Stimulated activated CD4-positive, alpha-beta T cell treated with anti-CD3 and anti-CD28 coated beads, Interleukin-2, amount 100 ng/mL, for 24 hours (primary cell): Measurements from ENCODE around the gene PATJ.
"Not testable (repeated sequence)": the region's sequence is repeated elsewhere in the genome, so short reads cannot be mapped to it uniquely, and the experiment has no call there.

Experiments used
- DNase-seq, 2 donors: peaks; one replicate each; pipeline ENCODE4 v3.0.0-alpha.2; 2020

The PATJ gene

GRCh38 chr1:61892977-61893376, 150.7 kb downstream of the PATJ start:
- DNase-seq: no peak

DNA sequence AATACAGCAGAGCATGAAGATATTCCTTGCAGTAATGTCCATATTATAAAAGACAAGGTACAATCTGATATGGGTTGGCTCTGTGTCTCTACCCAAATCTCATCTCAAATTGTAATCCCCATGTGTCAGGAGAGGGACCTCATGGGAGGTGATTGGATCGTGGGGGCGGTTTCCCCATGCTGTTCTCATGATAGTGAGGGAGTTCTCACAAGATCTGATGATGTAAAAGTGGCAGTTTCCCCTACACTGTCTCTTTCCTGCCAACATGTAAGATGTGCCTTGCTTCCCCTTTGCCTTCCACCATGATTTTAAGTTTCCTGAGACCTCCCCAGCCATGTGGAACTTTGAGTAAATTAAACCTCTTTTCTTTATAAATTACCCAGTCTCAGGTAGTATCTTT, 152.0 kb downstream of the PATJ start:
- not testable (repeated sequence) for DNase-seq

GRCh38 chr1:61895175-61895574, 152.9 kb downstream of the PATJ start:
- DNase-seq: no peak

- no peak for DNase-seq
These were observed 156.4 kb downstream of the PATJ start for GRCh38 chr1:61898658-61899057.

GRCh38 chr1:61904354-61904753, 162.1 kb downstream of the PATJ start:
- no peak for DNase-seq

DNA sequence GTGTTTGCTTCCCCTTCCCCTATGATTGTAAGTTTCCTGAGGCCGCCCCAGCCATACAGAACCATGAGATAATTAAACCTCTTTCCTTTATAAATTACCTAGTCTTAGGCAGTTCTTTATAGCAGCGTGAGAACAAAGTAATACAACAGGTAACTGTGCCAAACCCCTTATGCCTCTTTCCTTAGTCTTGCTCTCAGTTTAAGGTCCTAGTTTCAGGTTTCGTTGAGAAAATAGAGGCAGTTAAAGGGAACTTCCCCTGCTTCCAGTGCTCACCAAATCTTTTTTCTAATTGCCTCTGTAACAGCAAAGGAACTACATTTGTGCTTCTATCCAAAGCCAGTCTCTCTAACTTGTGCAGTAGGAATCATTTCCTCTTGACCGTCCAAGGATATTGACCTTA, 164.8 kb downstream of the PATJ start:
- DNase-seq: no peak

DNA sequence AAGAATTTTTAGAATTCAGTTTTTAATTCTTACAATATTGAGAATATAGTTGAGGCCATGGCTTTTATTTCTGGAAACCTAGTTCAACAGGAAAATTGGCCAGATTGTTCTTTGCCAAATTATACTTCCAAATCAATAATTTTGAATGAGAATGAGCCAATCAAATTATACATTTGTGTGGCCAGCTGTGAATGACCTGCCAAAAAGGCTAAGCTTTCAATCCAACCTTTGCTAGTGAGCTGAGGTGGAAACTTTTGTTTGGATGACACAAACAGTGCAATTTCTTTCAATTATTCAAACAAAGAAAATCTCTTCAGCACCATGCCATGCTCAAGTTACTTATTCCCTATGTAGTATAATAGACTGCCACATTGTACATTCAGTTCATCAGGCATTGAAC, 167.8 kb downstream of the PATJ start:
- no peak for DNase-seq

- no peak for DNase-seq
These were observed 172.7 kb downstream of the PATJ start for GRCh38 chr1:61914823-61915482.

DNA sequence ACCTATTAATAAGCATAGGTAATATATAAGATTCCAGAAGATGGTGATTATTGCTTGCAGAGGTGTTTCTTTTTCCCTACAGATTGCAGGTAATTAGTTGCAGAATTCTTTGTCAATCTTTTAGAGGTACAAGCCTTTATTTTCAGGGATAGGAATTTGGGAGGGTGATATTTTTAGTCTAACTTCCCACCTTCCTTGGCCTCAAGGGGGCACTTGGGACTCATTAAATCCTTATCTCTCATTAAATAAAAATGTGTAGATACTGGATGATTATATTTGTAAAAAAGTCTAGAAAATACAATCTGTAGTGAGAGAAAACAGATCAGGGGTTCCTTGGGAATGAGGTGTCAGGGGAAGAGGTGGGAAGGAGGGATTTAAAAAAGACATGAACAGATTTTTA, 179.2 kb downstream of the PATJ start:
- DNase-seq: no peak

- no peak for DNase-seq
These were observed 180.7 kb downstream of the PATJ start for GRCh38 chr1:61922950-61923480.

- no peak for DNase-seq
These were observed 183.5 kb downstream of the PATJ start for GRCh38 chr1:61925591-61926298.

- DNase-seq: no peak
These were observed 184.3 kb downstream of the PATJ start for GRCh38 chr1:61926597-61926996.

- no peak for DNase-seq
These were observed 187.9 kb downstream of the PATJ start for GRCh38 chr1:61930116-61930645.

- no peak for DNase-seq
These were observed 189.5 kb downstream of the PATJ start for GRCh38 chr1:61931587-61932279.

- DNase-seq: no peak
These were observed 193.2 kb downstream of the PATJ start for GRCh38 chr1:61935516-61935915.

- no peak for DNase-seq
These were observed 194.6 kb downstream of the PATJ start for GRCh38 chr1:61936839-61937238.

- no peak for DNase-seq
These were observed 199.5 kb downstream of the PATJ start for GRCh38 chr1:61941794-61942193.

- no peak for DNase-seq
These were observed 200.6 kb downstream of the PATJ start for GRCh38 chr1:61942856-61943255.

DNA sequence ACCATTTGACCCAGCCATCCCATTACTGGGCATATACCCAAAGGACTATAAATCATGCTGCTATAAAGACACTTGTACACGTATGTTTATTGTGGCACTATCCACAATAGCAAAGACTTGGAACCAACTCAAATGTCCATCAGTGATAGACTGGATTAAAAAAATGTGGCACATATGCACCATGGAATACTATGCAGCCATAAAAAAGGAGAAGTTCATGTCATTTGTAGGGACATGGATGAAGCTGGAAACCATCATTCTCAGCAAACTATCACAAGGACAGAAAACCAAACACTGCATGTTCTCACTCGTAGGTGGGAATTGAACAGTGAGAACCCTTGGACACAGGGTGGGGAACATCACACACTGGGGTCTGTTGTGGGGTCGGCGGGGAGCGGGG, 206.4 kb downstream of the PATJ start:
- DNase-seq: not testable (repeated sequence)

DNA sequence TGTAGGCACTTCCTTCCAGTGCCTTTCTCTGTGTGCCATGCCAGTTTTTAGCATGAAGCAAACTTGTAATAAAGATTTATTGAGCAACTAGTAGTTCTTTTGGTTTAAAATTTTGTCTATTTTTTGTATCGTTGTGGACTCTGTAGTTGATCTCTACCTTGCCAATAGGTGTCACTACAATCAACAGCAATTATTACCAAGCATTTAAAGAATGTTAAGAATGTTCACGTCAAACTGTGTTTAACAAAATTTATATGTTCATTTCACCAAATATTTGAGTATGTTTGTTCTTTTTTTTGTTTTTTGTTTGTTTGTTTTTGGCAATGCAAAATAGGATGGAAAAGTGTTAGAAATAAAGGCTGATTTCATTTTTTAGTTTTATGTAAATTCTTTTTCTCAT, 208.1 kb downstream of the PATJ start:
- no peak for DNase-seq

DNA sequence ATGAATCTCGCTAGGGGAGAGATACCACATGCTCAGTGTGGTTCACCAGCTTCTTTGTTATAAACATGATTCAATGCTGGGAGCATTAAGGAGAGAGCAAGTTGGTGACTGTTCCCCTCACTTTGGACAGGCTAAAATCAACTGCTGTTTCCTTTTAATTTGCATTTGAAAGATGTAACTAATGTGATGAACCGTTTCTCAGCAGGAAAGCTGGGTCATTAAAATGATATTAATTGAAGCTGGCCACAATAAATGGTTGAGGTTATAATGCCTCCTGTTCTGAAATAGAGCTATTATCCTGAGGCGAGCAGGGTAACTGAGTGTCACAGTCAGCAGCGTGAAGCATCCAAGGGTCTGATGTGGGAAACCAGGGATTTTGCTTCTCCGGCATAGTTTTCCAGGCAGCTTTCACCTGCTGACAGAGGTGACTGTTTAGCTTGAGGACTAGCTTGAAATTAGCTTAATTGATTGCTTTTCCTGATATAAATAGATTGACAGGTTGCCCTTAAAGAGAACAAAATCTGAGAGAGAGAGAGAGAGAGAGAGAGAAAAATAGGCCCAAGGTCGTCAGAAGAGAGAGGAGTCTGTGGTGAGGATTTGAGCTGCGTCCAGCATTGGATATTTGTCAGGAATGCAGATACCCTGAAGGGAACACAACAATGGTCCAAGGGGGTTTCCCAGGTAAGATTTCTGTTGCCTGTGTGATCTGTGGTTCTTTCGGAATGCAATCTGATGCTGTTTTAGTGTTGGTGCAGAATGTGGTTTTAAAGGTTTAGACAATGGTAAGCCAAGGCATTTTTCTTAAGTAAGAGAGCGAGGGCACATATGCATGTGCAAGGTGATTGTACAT, 209.7 kb downstream of the PATJ start:
- DNase-seq: no peak

DNA sequence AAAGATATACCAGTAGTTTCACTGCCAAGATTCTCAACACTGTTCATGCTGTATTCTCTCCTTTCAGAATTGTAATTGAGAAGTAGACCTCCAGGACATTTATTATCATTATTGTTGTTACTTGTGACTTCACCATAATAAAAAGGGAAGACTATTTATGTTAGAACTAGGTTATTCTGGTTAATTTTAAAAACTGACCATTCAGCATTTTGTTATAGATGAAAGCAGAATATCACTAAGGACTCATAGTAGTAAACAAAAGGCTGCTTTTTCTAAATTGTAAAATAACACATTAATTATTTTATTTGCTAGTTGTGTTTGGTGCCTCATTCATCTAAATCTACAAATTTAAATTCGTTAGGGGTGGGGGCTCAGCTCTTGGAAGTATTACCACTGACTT, 210.4 kb downstream of the PATJ start:
- no peak for DNase-seq
